Esophagus squamous epithelium (tissue), 5 donors: ENCODE data around the gene ARHGEF2. TPM values are rescaled to one million over a fixed set of nuclear protein-coding genes. Genes with fewer than 3 reads are reported as not detected.
A peak's percentile ranks its signal among the peaks of the same experiment; 100 is the strongest.

ENCODE experiments used
- DNase-seq: peaks from one replicate; lab custom pipeline; 2025; lab: John Stamatoyannopoulos, UW
- H3K27ac ChIP-seq, 4 donors: fragments of 200-600 bp; sonication (generic); one replicate each; pipeline ENCODE4 v1.5.1; 2016 to 2019; ENCODE audit warnings: mild to moderate bottlenecking in 1 of 4
- H3K27me3 ChIP-seq, 4 donors: fragments of 200-600 bp; sonication (generic); 1 replicate in 3 of 4; 2 replicates in 1 of 4; pipeline versions ENCODE4 v1.5.1 to v1.6.0; 2017 to 2021; ENCODE audit warnings: antibody characterized with exemption in 1 of 4
- H3K36me3 ChIP-seq, 3 donors: fragments of 200-600 bp; sonication (generic); one replicate each; pipeline ENCODE4 v1.5.1; 2016 to 2019
- H3K4me1 ChIP-seq, 3 donors: fragments of 200-600 bp; sonication (generic); one replicate each; pipeline ENCODE4 v1.5.1; 2017 to 2019
- H3K4me3 ChIP-seq, 4 donors: fragments of 200-600 bp; sonication (generic); 1 replicate in 3 of 4; 2 replicates in 1 of 4; pipeline ENCODE4 v1.5.1; 2016 to 2019; ENCODE audit warnings: mild to moderate bottlenecking in 2 of 4, moderate library complexity in 1 of 4
- H3K9me3 ChIP-seq, 3 donors: fragments of 200-600 bp; sonication (generic); one replicate each; pipeline ENCODE4 v1.5.1; 2016 to 2019
- CTCF ChIP-seq, 6 experiments: fragments of 450-650 bp in 4 of 6; fragments of 200-600 bp in 2 of 6; sonication (generic) in 2 of 6; IDR thresholded peaks; one replicate each; pipeline ENCODE4 v1.5.1; 2016 to 2019; ENCODE audit warnings: antibody characterized with exemption in 6 of 6, mild to moderate bottlenecking in 4 of 6, moderate library complexity in 4 of 6
- POLR2A ChIP-seq, 4 donors: fragments of 450-650 bp; IDR thresholded peaks; one replicate each; pipeline ENCODE4 v1.6.1; 2017; ENCODE audit warnings: antibody characterized with exemption in 4 of 4, mild to moderate bottlenecking in 4 of 4, moderate library complexity in 3 of 4
- WGBS, 2 donors: methylation state at CpG; one replicate each; pipeline ENCODE4 v1.1.5; 2018; 5-methylcytosine and 5-hydroxymethylcytosine counted together
- intact Hi-C: fragments of 100-400 bp; cut with DNase I; formaldehyde crosslinking; loops from one replicate; pipeline ENCODE4 v1.15.0; 2022
- total RNA-seq, 4 donors: library from RNA; depleted of rRNA; stranded (reverse); fragments of >200 nt; gene quantifications; one replicate each; pipeline ENCODE4 v1.1.0, GENCODE V29; 2016
- donor health status: DM: yes; HTN: yes; CAD: no.

Gene ARHGEF2
- total RNA-seq, 4 donors from 2014 or later, result 22.6 to 38.3 (median 27.5) TPM

- no peaks in the 10 kb centered on the region for H3K27me3 ChIP-seq
- no peak within 1 kb of the TSS for H3K4me3 ChIP-seq
- WGBS, 2 donors, result 57 to 59% methylated on average over 10 of the region's 11 CpGs
- no peak for TF ChIP-seq CTCF (IDR thresholded peaks at IDR 0.05)
- TF ChIP-seq POLR2A (IDR thresholded peaks at IDR 0.05), result no peak
- H3K27ac ChIP-seq, result peak within 1 kb of the TSS; percentile 57 to 83 (median 78)
- DNase-seq, result no peak
- intact Hi-C loops, result no loop called here
- H3K36me3 ChIP-seq, result peaks cover 0 to 5% (median 0%) of the 10 kb centered on the region in 3 donors
- peaks cover 28 to 78% (median 53%) of the 10 kb centered on the region in 3 donors for H3K4me1 ChIP-seq
- H3K9me3 ChIP-seq, result no peaks in the 10 kb centered on the region
Observed at GRCh38 chr1:155940993-155941844, 37.1 kb downstream of the ARHGEF2 start, which contains the start of gene RXFP4. RXFP4 (plus strand) TSS chr1:155941638; CDS start chr1:155941710, 72 bp downstream.

GRCh38 chr1:155940482-155940992, 37.8 kb downstream of the ARHGEF2 start:
- H3K4me3 ChIP-seq, result no peak overlapping the region
- peak overlapping the region; percentile 57 to 83 (median 78) for H3K27ac ChIP-seq
- TF ChIP-seq POLR2A (IDR thresholded peaks at IDR 0.05), result no peak
- no peak for TF ChIP-seq CTCF (IDR thresholded peaks at IDR 0.05)
- H3K27me3 ChIP-seq, result no peaks in the 10 kb centered on the region
- H3K4me1 ChIP-seq, result peaks cover 28 to 72% (median 49%) of the 10 kb centered on the region in 3 donors
- H3K9me3 ChIP-seq, result no peaks in the 10 kb centered on the region
- WGBS, 2 donors, result 68 to 70% methylated on average over 4 of the region's 4 CpGs
- no peaks in the 10 kb centered on the region for H3K36me3 ChIP-seq
- no peak for DNase-seq
- intact Hi-C loops, result no loop called here

- TF ChIP-seq CTCF (IDR thresholded peaks at IDR 0.05) (peak; percentile 20 to 72 (median 64)), POLR2A (IDR thresholded peaks at IDR 0.05) (no peak)
Observed at GRCh38 chr1:155938220-155938627, 40.1 kb downstream of the ARHGEF2 start.

GRCh38 chr1:155934936-155935590, 43.3 kb downstream of the ARHGEF2 start:
- intact Hi-C loops, result loop anchor here (5.0 to 10.0 kb wide), 2 partner anchors 52 to 120 kb away; partner anchors contain the start of genes LAMTOR2 and UBQLN4
- 78% methylated on average over 15 to 22 of the region's 24 CpGs for WGBS, 2 donors
- H3K4me1 ChIP-seq, result peaks cover 22 to 69% (median 52%) of the 10 kb centered on the region in 3 donors
- peaks cover 0 to 34% (median 14%) of the 10 kb centered on the region in 3 donors for H3K36me3 ChIP-seq
- DNase-seq, result no peak
- H3K9me3 ChIP-seq, result no peaks in the 10 kb centered on the region
- no peaks in the 10 kb centered on the region for H3K27me3 ChIP-seq
- peak overlapping the region; percentile 93 to 98 (median 94) for H3K27ac ChIP-seq
- TF ChIP-seq CTCF (IDR thresholded peaks at IDR 0.05), result no peak
- no peak for TF ChIP-seq POLR2A (IDR thresholded peaks at IDR 0.05)
- H3K4me3 ChIP-seq, result peak overlapping the region; percentile 48 to 98 (median 82)

More at GRCh38 chr1:155938220-155938627, 40.1 kb downstream of the ARHGEF2 start:
- H3K9me3 ChIP-seq, result no peaks in the 10 kb centered on the region
- peak overlapping the region in 3 of 4 donors; percentile 31 to 82 (median 62) for H3K27ac ChIP-seq
- no peak for DNase-seq
- WGBS, 2 donors, result 0% methylated on average over 1 of the region's 1 CpG
- peaks cover 0 to 2% (median 0%) of the 10 kb centered on the region in 3 donors for H3K36me3 ChIP-seq
- H3K4me3 ChIP-seq, result no peak overlapping the region
- H3K27me3 ChIP-seq, result no peaks in the 10 kb centered on the region
- H3K4me1 ChIP-seq, result peaks cover 31 to 69% (median 52%) of the 10 kb centered on the region in 3 donors
- intact Hi-C loops, result loop anchor here (5.0 to 10.0 kb wide), 2 partner anchors 49 to 117 kb away; partner anchors contain the start of genes LAMTOR2 and UBQLN4
